ENCODE results near the gene GALK1. TPM values are rescaled to one million over a fixed set of nuclear protein-coding genes. Genes with fewer than 3 reads are reported as not detected.
A peak's percentile ranks its signal among the peaks of the same experiment; 100 is the strongest.

GALK1 gene
- total RNA-seq, 1 donor from 2014 or later = 33.0 TPM

DNA sequence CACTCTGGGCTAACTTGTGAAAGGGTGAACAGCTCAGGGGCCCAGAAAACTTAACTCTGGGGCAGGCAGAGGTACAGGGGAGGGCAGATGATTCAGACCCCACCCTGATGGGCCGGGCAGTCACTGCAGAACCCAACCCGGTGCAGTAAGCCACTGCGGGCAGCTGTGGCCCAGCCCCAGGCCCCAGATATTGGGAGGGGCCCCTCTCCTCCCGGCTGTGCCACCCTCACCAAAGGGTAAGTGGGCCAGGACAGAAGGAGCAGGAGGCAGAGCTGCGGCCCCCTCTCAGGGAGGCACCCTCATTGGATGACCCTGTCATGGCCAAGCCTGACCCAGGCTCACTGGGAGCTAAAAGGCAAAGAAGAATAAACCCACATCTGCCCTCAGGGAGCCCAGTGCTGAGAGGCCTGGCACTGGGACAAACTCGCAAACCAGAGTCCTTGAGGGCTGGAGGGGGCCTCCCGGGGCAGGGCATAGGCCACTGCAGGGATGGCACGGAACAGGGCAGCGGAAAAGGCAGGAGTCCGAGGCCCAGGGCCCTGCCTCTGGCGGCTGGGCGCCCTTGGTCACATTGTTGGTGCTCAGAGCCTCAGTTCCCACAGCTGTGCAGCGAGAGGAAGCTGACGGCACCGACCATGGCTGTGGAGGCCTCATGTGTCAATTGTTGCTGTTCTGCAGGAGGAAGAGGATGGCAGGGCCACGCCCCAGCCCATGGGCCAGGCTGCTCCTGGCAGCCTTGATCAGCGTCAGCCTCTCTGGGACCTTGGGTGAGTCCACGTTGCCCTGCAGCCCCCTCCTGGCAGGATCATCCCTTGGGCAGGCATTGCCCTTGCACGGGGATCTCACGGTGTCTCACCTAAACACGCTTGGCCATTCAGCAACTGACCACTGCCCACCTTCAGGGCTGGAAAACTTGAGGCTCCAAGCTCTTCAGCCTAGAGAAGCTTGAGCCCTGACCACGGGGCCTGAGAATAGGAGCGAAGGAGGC is 40.7 kb downstream of the GALK1 start:
- Mint-ChIP-seq H3K4me3 (no peak overlapping the region), H3K27ac (no peak overlapping the region), H3K4me1 (ENCODE audit: unreplicated experiment) (no peaks in the 10 kb centered on the region), H3K9me3 (no peaks in the 10 kb centered on the region), H3K27me3 (peaks cover 31% of the 10 kb centered on the region), H3K36me3 (no peaks in the 10 kb centered on the region)
- DNase-seq (ENCODE audit: extremely low spot score, unreplicated experiment) = no peak
- TF ChIP-seq, protein P1, sequence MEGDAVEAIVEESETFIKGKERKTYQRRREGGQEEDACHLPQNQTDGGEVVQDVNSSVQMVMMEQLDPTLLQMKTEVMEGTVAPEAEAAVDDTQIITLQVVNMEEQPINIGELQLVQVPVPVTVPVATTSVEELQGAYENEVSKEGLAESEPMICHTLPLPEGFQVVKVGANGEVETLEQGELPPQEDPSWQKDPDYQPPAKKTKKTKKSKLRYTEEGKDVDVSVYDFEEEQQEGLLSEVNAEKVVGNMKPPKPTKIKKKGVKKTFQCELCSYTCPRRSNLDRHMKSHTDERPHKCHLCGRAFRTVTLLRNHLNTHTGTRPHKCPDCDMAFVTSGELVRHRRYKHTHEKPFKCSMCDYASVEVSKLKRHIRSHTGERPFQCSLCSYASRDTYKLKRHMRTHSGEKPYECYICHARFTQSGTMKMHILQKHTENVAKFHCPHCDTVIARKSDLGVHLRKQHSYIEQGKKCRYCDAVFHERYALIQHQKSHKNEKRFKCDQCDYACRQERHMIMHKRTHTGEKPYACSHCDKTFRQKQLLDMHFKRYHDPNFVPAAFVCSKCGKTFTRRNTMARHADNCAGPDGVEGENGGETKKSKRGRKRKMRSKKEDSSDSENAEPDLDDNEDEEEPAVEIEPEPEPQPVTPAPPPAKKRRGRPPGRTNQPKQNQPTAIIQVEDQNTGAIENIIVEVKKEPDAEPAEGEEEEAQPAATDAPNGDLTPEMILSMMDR (conservative IDR thresholded peaks at IDR 0.05) = no peak

DNA sequence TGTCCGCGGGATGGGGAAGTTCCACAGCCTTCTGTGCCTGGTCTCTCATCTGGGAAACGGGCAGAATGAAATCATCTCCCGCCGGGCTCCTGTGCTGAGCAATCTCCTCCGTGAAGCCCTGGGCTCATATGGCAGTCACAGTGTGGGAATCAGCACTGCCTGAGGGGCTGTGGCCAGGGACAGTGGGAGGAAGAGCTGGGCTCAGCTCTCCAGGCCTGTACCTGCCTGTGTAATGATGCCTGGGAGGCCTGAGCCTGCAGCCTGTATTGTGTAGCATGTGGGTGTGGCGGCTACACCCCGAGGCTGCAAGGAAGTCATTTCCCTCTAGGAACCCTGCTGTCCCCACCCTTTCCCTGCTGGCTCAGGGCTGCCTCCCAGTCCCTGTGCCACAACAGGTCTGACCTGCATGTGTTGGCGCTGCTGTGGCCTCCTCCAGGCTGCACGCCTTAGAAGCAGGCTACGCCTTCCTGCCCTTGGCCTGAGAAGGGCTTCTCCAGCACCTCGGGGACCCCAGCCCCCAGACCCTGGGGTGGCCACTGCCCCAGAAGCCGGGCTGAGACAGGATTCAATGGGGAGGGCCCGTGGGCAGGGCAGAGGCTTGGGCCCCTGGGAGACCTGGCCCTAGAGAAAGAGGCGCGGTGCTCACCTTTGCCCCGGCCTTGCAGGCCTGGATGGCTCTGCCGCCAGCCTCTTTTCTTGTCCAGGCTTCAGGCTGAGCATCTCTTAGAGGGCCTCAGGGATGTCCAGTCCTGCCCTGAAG is 41.6 kb downstream of the GALK1 start:
- no peaks in the 10 kb centered on the region for H3K36me3 Mint-ChIP-seq

DNA sequence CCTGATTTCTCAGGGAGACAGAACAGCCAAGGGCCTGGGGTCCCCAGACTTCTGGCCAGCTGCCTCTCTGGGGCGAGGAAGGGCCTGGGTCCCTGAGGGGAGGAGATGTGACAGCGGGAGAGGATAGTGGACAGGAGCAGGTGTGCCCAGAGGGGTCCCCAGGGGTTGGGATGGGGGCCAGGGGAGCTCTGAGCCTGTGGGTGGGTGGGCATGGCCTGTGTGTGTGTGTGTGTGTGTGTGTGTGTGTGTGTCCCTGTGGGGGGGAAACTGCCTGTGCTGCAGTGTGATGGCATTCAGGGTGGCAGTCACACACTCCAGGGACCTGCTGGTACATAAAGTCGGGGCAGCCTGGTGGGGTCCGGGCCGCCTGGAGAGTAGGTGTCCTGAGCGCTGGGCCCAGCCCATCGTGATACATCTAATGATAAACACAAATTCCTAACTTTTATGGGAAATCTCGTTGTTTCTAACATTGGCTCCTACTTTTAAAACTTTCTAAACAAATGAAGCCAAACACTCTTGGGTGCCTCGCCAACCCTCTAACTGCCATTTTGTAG is 42.4 kb downstream of the GALK1 start:
- DNase-seq (ENCODE audit: extremely low spot score, unreplicated experiment) = no peak
- TF ChIP-seq, protein P1 (conservative IDR thresholded peaks at IDR 0.05) = no peak
- Mint-ChIP-seq H3K9me3 (no peaks in the 10 kb centered on the region), H3K27me3 (peaks cover 38% of the 10 kb centered on the region), H3K27ac (peak overlapping the region; percentile 83), H3K36me3 (no peaks in the 10 kb centered on the region), H3K4me3 (peak overlapping the region; percentile 69), H3K4me1 (ENCODE audit: unreplicated experiment) (no peaks in the 10 kb centered on the region)

More for the DNA sequence above, 41.6 kb downstream of the GALK1 start:
- Mint-ChIP-seq H3K27ac (peak overlapping the region; percentile 83), H3K9me3 (no peaks in the 10 kb centered on the region), H3K4me1 (ENCODE audit: unreplicated experiment) (no peaks in the 10 kb centered on the region), H3K27me3 (peaks cover 38% of the 10 kb centered on the region), H3K4me3 (peak overlapping the region; percentile 69)
- DNase-seq (ENCODE audit: extremely low spot score, unreplicated experiment) = no peak
- TF ChIP-seq, protein P1 (conservative IDR thresholded peaks at IDR 0.05) = no peak

DNA sequence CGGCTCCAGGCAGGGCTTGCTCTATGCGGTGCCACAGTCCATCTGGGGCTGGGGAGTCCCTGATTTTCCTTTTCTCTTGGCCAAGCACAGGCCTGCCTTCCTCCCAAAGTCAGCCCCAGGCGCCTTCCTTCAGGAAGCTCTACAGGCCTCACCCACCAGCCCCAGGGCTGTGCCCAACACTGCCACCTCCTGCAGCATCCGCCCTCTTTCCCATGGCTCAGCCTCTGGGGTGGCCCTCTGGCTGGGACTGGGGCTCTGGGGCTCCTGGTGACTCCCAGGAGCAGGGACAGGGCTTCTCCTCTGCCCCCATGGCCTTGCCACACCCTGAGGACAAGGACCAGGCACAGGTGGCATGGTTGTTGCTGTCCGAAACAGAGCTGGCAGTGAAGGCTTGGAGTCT is 42.9 kb downstream of the GALK1 start:
- TF ChIP-seq, protein P1 (conservative IDR thresholded peaks at IDR 0.05) = no peak
- H3K27me3 Mint-ChIP-seq = peaks cover 40% of the 10 kb centered on the region
- DNase-seq (ENCODE audit: extremely low spot score, unreplicated experiment) = no peak
- no peaks in the 10 kb centered on the region for H3K9me3 Mint-ChIP-seq
- peak overlapping the region; percentile 74 for H3K4me3 Mint-ChIP-seq
- no peaks in the 10 kb centered on the region for H3K36me3 Mint-ChIP-seq
- no peaks in the 10 kb centered on the region for H3K4me1 Mint-ChIP-seq (ENCODE audit: unreplicated experiment)
- H3K27ac Mint-ChIP-seq = peak overlapping the region; percentile 83

DNA sequence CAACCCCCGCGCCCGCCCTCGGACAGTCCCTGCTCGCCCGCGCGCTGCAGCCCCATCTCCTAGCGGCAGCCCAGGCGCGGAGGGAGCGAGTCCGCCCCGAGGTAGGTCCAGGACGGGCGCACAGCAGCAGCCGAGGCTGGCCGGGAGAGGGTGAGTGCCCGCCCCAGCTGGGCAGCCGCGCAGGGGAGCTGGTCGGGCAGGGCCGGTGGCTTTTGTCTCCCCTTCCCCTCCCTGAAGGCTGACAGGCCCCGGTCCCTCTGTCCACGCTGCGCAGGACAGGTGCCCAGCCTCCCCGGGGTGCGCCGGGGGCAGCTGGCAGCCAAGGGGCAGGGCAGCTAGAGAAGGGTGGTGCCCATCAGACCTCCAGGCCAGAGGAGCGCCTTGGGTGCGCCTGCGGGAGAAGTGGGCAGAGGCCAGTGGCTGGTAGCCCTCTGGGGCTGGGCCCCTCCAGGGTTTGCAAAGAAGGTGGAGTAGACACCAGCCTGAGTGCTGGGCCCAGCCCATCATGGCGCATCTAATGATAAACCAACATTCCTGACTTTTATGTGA is 43.5 kb downstream of the GALK1 start:
- Mint-ChIP-seq H3K4me1 (ENCODE audit: unreplicated experiment) (no peaks in the 10 kb centered on the region), H3K36me3 (no peaks in the 10 kb centered on the region), H3K9me3 (no peaks in the 10 kb centered on the region), H3K27ac (no peak overlapping the region), H3K4me3 (peak overlapping the region; percentile 74), H3K27me3 (peaks cover 45% of the 10 kb centered on the region)
- TF ChIP-seq, protein P1 (conservative IDR thresholded peaks at IDR 0.05) = no peak
- DNase-seq (ENCODE audit: extremely low spot score, unreplicated experiment) = no peak
